BE2C (cell line): ENCODE results near the gene CSF2RB.

ENCODE experiments used
- DNase-seq: peaks from one replicate; pipeline ENCODE4 v3.0.0-alpha.2; 2020
- H3K27me3 ChIP-seq: fragments of 250-450 bp; sonication (Bioruptor Pico); 2 replicates; pipeline ENCODE4 v1.5.1; 2020; ENCODE audit warnings: mild to moderate bottlenecking
- H3K36me3 ChIP-seq: fragments of 250-450 bp; sonication (Bioruptor Pico); 2 replicates; pipeline ENCODE4 v1.5.1; 2020; ENCODE audit warnings: mild to moderate bottlenecking
- H3K4me1 ChIP-seq: fragments of 250-450 bp; sonication (Bioruptor Pico); 2 replicates; pipeline ENCODE4 v1.5.1; 2020
- H3K4me3 ChIP-seq: 2 replicates; pipeline ENCODE4 v1.5.1; 2011; ENCODE audit warnings: low read depth, low read length
- H3K9me3 ChIP-seq: fragments of 250-450 bp; sonication (Bioruptor Pico); 2 replicates; pipeline ENCODE4 v1.5.1; 2020
- TF ChIP-seq, protein P1 (sequence below): IDR thresholded peaks from 2 replicates; pipeline ENCODE4 v1.5.1; 2012; ENCODE audit warnings: mild to moderate bottlenecking, low read depth, low read length

Gene CSF2RB

DNA sequence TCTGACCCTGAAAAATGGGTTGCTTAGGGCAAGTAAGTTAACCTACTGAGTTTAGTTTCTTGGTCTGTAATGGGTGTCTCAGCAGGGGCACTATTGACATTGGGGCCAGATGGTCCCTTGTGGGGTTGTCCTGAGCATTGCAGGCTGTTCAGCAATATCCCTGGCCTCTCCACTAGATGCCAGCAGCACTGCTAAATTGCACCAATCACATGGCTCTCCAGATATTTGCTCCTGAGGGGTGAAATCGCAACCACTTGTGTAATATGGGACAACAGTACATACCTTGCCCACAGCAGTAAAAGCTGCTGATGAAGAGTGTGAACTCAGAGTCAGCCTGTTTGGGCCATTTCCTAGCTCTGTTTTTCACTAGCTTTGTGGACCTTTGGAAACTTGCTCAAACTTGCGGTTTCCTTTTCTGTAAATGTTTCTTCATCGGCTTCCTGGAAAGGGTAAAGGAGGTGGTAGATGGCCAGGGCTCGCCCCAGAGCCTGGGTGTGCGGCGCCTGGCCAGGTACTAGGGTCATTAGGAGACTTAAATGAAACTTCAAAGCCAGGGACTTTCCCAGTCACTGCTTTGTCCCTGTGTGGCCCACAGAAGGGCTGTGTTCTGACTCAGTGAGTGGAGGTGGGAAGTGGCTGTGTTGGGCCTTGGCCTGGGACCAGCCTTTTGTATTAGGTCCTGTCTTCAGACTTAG is 39.7 kb upstream of the CSF2RB start:
- H3K36me3 ChIP-seq = no peaks in the 10 kb centered on the region
- peaks cover 3% of the 10 kb centered on the region for H3K27me3 ChIP-seq
- no peaks in the 10 kb centered on the region; the same call in 1 of the 2 replicates for H3K4me1 ChIP-seq
- peak; percentile 30 for DNase-seq
- no peaks in the 10 kb centered on the region for H3K9me3 ChIP-seq
- H3K4me3 ChIP-seq = no peak overlapping the region
- TF ChIP-seq, protein P1, sequence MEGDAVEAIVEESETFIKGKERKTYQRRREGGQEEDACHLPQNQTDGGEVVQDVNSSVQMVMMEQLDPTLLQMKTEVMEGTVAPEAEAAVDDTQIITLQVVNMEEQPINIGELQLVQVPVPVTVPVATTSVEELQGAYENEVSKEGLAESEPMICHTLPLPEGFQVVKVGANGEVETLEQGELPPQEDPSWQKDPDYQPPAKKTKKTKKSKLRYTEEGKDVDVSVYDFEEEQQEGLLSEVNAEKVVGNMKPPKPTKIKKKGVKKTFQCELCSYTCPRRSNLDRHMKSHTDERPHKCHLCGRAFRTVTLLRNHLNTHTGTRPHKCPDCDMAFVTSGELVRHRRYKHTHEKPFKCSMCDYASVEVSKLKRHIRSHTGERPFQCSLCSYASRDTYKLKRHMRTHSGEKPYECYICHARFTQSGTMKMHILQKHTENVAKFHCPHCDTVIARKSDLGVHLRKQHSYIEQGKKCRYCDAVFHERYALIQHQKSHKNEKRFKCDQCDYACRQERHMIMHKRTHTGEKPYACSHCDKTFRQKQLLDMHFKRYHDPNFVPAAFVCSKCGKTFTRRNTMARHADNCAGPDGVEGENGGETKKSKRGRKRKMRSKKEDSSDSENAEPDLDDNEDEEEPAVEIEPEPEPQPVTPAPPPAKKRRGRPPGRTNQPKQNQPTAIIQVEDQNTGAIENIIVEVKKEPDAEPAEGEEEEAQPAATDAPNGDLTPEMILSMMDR = peak; percentile 50

DNA sequence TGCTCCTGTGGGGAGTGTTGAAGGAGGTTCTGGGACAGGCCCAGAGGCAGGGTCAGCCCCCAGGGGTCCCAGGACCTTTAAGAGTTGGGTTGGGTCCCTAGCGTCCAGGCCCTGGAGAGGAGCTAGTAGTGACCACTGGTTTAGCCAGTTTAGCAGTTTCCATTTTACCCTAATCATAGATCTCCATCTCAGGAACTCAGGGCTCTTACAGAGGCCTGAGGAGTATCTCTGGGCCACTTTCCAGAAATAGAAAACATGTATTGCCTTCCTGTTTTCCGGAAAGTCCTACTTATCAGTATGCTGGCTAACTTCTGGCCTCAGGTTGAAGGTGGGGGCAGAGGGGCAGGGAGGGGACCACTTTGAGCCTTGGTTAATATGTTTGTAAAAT is 39.1 kb upstream of the CSF2RB start:
- DNase-seq = no peak
- Histone ChIP-seq H3K4me3 (no peak overlapping the region), H3K4me1 (no peaks in the 10 kb centered on the region; the same call in 1 of the 2 replicates), H3K9me3 (no peaks in the 10 kb centered on the region), H3K27me3 (peaks cover 5% of the 10 kb centered on the region), H3K36me3 (no peaks in the 10 kb centered on the region)
- TF ChIP-seq, protein P1 = no peak

DNA sequence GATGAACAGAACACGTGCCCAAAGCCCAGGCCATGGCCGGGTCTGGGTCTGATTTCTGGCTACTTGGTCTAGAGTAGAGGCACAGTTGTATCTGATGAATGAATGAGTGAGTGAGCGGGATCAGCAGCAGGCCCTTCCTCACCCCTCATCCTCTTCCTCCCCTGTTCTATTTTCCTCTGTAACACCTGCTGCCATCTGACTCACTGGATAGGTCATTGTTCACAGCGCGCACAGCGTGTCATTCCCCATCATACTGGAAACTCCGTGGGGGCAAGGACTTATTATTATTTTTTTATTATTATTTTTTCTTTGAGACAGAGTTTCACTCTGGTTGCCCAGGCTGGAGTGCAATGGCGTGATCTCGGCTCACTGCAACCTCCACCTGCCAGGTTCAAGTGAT is 38.7 kb upstream of the CSF2RB start:
- DNase-seq = no peak
- no peaks in the 10 kb centered on the region; the same call in 1 of the 2 replicates for H3K4me1 ChIP-seq
- H3K36me3 ChIP-seq = no peaks in the 10 kb centered on the region
- H3K4me3 ChIP-seq = no peak overlapping the region
- TF ChIP-seq, protein P1 = no peak
- peaks cover 5% of the 10 kb centered on the region for H3K27me3 ChIP-seq
- H3K9me3 ChIP-seq = no peaks in the 10 kb centered on the region

DNA sequence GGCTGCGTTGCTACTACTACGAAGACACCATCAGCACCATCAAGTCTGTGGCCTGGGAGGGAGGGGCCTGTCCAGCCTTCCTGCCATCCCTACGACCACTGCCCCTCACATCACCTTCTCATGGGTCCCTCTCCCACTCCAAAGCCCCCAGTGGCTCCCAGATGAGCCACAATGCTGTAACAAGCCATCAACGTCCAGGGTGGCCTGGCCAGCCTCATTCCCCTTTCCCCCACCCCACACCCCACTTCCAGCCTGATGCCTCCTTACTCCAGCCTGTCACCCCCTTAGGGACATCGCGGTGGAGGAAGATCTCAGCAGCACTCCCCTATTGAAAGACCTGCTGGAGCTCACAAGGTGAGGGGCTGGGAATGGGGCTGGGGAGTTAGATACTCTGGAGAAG is 37.7 kb upstream of the CSF2RB start:
- peaks cover 4% of the 10 kb centered on the region for H3K27me3 ChIP-seq
- TF ChIP-seq, protein P1 = no peak
- H3K9me3 ChIP-seq = no peaks in the 10 kb centered on the region
- no peaks in the 10 kb centered on the region for H3K4me1 ChIP-seq
- DNase-seq = no peak
- no peak overlapping the region for H3K4me3 ChIP-seq
- H3K36me3 ChIP-seq = no peaks in the 10 kb centered on the region

DNA sequence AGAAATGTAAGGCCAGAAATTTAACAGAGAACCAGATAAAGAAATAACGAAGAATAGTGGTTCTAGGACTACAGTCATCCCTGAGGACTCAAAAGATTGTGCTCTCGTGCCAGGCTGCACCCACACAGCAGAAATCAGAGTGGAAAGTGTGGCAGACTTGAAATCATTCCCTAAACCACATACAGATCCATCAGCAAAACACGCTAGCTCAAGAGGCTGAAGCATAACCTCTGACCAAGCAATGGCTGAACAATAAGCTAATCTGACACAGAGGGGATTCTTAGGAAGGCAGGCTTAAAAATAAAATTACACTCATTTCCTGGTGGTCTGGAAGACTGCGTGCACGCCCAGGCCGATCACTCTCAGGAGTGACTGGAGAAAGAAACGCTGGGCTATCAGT is 33.7 kb upstream of the CSF2RB start:
- Histone ChIP-seq H3K27me3 (peaks cover 21% of the 10 kb centered on the region), H3K9me3 (no peaks in the 10 kb centered on the region), H3K36me3 (no peaks in the 10 kb centered on the region), H3K4me3 (no peak overlapping the region), H3K4me1 (no peaks in the 10 kb centered on the region; the same call in 1 of the 2 replicates)
- DNase-seq = no peak
- TF ChIP-seq, protein P1 = no peak

DNA sequence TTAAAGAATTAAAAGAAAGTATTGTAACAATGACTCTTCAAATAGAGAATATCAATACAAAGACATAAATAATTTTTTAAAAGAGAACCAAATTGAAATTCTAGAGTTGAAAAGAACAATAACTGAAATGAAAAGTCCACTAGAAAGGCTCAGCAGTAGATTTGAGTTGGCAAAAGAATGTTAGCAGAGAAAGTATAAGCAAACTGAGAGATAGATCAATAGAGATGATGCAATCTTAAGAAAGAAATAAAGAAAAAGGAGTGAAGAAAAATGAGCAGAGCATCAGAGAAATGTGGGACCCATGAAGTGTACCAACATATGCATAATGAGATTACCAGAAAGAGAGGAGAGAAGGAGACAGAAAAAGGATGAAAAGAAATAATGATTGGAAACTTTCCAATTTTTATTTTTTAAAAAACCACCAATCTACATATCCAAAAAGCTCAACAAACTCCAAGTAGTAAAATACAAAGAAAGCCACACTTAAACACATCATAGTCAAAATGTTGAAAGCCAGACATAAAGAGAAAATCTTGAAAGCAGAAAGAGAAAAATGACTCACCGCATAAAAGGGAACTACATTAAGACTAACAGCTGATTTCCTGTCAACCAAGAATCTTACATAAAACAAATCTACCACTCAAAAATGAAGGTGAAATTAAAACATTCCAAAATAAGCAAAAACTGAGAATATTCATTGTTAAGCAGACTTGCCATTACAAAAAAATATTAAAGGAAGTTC is 31.8 kb upstream of the CSF2RB start:
- H3K9me3 ChIP-seq = no peaks in the 10 kb centered on the region
- DNase-seq = no peak

More for the DNA sequence above, 31.8 kb upstream of the CSF2RB start:
- no peak overlapping the region for H3K4me3 ChIP-seq
- no peaks in the 10 kb centered on the region for H3K36me3 ChIP-seq
- TF ChIP-seq, protein P1 = no peak
- H3K27me3 ChIP-seq = peaks cover 30% of the 10 kb centered on the region
- no peaks in the 10 kb centered on the region; the same call in 1 of the 2 replicates for H3K4me1 ChIP-seq
